ENCODE data around the gene APPL1. TPM values are rescaled to one million over a fixed set of nuclear protein-coding genes. Genes with fewer than 3 reads are reported as not detected.

APPL1 gene, protein sequence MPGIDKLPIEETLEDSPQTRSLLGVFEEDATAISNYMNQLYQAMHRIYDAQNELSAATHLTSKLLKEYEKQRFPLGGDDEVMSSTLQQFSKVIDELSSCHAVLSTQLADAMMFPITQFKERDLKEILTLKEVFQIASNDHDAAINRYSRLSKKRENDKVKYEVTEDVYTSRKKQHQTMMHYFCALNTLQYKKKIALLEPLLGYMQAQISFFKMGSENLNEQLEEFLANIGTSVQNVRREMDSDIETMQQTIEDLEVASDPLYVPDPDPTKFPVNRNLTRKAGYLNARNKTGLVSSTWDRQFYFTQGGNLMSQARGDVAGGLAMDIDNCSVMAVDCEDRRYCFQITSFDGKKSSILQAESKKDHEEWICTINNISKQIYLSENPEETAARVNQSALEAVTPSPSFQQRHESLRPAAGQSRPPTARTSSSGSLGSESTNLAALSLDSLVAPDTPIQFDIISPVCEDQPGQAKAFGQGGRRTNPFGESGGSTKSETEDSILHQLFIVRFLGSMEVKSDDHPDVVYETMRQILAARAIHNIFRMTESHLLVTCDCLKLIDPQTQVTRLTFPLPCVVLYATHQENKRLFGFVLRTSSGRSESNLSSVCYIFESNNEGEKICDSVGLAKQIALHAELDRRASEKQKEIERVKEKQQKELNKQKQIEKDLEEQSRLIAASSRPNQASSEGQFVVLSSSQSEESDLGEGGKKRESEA
- 19.0 and 27.2 TPM in 2 replicates for total RNA-seq

GRCh38 chr3:57227204-57227929 is at the start of gene APPL1:
Gene APPL1 (plus strand): TSS chr3:57227729. CDS start chr3:57227884, 155 bp downstream.

GRCh38 chr3:57199895-57200297 is 27.6 kb upstream of the APPL1 start, which contains the start of gene HESX1:
Gene HESX1 (minus strand): TSS chr3:57199978. CDS start chr3:57199918, 60 bp downstream.

GRCh38 chr3:57292159-57292896 is 64.8 kb downstream of the APPL1 start, which contains the start of gene ASB14:
Gene ASB14 (minus strand): TSS chr3:57292685. CDS start chr3:57292033, 652 bp downstream.

Other genes with a start within 250 kb of the APPL1 start
- not detected in 2 replicates for gene SPATA12, start 167.1 kb upstream of the APPL1 start, total RNA-seq
- 4.0 and 6.1 TPM in 2 replicates for gene IL17RD, start 62.4 kb upstream of the APPL1 start, total RNA-seq
- gene HESX1, start 27.8 kb upstream of the APPL1 start, total RNA-seq = not detected in 2 replicates
- gene ASB14, start 65.0 kb downstream of the APPL1 start, total RNA-seq = not detected in 2 replicates